GM18867 (cell line): ENCODE results near the gene ASPG.

Source experiments
- ATAC-seq: cut with Tn5 transposase; IDR thresholded peaks from one replicate; pipeline ENCODE4 v1.9.1; 2021; ENCODE audit warnings: mild to moderate bottlenecking, moderate library complexity; ENCODE audit not compliant: unreplicated experiment

The ASPG gene

DNA sequence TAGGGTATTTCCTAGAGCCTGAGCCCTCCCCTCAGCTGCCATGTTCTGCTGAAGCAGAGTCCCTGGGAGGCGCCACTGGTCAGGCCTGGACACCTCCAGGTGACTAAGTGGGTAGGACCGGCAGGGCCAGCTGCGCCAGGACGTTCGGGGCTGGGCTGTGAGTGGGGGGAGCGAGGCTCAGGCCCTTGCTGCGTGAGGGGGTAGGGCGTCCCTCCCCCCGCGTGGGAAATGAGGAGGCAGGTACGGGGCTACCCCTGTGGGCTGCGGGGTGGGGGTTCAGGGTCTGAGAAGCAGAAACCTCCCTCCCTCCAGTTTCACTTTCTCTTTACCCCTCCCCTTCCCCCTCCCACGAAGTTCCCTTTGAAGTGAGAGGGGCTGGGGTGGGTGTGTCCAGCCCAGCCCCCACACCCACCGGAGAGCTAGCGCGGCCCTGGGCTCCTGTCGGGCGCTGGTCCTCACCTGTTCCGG, 30.8 kb downstream of the ASPG start:
- ATAC-seq, result no peak

DNA sequence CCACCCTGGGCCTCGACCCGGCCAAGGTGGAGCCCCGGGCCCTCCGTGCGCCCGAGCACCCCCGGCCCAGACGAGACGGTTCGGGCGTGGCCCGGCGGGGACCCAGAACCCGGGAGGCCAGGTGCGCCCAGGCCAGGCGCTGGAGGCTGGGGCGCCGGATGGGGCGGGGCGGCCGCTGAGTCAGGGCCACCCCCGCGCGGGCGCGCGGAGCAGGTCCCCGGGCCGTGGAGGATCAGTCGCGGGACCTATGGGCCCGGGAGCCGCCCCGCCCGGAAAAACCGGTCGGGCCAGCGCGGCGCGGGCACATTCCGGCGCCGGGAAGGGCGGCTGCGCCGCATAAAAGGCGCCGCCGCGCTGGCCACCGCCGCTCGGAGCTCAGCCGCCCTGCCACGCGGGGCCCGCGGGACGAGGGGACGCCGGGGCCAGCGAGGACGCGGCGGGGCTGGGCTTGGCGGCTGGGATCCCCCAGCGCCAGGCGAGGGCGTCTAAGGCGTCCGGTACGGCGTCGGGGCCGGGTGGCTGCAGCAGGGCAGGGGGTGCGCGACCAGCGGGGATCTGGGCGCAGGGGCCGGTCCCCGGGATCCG, 31.3 kb downstream of the ASPG start:
- ATAC-seq, result no peak

DNA sequence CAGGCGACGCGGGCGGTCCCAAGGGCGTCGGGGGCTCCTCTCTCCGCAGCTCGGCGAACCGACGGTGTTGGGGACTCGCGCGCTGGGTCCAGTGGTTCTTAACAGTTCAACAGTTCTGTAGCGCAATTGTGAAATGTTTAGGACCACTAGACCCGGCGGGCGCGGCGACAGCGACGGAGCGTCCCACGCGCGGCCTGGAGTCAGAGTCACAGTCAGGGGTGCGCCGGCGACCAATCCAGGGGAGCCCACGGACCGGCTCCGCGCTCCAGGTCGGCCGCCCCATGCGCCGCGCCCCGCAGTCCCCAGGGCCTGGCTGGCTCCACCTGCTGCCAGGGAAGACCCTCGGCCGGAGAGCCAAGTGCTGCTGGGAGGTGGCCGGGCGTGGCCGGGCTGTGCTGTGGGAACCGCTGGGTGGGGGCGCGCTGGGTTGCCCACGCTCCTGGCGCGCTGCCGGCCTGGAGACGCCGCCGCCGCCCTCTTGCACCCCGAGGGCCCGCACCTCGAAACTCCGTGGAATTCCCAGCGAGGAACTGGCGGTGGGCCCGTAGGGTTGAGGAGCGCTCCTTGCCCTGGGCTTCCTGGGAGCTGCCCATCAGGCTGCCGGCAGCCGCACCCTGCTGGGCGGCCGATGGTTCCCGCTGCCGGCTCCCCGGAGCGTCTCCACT, 32.0 kb downstream of the ASPG start:
- ATAC-seq, result no peak

DNA sequence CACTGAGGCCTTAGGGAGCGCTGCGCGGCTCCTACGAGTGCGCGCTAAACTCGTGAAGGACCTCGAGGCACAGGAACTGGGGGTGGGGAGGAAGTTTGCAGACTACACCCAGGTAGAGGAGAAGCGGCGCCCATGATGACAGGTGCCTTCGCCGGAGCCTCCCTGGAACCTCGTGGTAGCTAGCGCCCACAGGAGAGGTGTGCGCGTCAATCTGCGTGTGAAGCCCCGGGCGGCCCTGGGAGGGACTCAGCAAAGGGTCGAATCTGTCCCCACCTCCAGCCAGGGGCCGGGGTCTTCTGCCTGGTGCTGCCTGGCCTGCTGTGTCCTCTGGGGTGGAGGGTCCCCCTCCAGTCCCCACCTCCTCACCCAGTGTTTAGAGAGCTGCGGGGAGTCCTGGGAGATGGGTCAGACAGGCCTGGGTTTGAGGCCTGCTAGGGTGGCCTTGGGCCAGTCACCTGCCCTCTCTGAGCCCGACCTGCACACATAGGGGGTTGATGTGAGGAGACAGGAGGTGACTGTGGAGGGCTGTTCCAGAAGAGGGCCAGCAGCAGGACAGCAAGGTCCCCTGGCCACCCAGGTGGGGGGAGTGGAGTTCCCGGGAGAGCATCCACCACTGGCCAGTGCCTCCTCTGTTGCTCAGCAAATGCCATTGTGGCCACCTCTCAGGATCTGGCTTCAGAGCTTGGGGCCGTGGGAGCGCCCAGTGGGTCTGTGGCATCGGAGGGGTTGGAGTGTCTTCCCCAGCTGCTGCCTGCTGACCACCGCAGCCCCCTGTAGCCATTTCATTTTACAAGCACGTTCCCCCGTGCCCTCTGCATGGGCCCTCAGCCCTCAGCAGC, 32.7 kb downstream of the ASPG start:
- no peak for ATAC-seq

GRCh38 chr14:104119119-104119487, 33.6 kb downstream of the ASPG start:
- ATAC-seq, result no peak

- ATAC-seq, result no peak
These were observed 34.2 kb downstream of the ASPG start for GRCh38 chr14:104119488-104120251.

DNA sequence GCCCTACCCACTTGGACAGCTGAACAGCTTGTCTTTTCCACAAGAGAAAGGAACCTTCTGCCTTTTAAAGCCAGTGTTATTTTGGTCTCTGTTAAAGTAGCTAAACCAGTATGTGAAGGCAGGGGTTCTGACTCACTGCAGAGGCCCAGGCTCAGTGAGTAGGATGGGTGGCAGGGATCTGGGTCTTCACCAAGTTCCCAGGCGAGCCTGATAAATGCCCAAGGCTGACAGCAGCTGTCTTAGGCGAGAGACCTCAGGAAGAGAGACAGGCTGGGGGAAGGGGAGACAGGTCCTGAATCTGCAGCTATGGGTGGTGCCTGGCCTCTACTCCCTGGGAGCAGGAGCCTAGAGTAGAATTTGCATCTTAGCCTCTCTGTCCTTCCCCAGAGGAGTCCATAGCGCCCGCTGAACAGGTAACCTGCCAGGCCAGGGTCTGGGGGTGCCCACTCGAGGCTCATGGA, 34.8 kb downstream of the ASPG start:
- no peak for ATAC-seq

DNA sequence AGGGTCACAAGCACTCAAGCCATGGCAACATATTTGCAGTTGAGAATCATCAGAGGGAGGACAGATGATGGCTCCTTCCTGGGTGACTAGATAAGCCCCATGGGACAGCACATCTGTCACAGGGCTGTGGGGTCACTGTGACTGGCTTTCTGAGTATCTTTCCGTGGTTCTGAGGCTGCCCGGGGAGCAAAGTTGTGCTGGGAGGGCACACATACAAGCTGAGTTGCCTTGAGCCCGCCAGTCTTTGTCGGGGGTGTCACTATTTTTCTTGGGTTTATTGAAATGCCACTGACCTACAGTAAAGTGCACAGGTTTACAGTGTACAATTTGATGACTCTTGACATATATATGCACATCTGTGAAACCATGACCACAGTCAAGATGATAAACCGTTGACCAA, 35.6 kb downstream of the ASPG start:
- no peak for ATAC-seq

DNA sequence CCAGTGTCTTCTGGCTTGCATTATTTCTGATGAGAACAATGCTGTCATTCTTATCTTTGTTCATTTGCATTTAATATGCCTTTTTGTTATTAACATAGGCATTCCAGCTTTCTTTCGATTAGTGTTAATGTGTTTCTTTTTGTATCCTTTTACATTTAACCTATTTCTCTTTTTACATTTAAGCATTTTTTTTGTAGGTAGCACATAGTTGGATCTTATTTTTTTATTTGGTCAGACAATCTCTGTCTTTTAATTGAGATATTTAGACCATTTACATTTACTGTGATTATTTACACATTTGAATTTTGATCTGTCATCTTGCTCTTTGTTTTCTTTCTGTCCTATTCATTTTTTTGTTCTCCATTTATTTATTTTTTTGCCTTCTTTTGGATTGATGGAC, 38.4 kb downstream of the ASPG start:
- no peak for ATAC-seq

- no peak for ATAC-seq
These were observed 39.5 kb downstream of the ASPG start for GRCh38 chr14:104125011-104125410.

- no peak for ATAC-seq
These were observed 41.3 kb downstream of the ASPG start for GRCh38 chr14:104126753-104127152.

DNA sequence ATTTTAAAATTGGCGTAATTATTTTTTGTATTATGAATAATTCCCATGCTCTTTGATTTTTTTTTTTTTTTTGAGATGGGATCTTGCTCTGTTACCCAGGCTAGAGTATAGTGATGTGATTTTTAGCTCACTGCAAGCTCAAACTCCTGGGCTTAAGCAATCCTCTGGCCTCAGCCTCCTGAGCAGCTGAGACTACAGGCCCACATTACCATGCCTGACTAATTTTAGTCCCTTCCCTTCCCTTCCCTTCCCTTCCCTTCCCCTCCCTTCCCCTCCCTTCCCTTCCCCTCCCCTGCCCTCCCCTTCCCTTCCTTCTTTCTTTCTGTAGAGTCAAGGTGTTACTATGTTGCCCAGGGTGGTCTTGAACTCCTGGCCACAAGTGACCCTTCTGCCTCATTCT, 43.5 kb downstream of the ASPG start:
- no peak for ATAC-seq

DNA sequence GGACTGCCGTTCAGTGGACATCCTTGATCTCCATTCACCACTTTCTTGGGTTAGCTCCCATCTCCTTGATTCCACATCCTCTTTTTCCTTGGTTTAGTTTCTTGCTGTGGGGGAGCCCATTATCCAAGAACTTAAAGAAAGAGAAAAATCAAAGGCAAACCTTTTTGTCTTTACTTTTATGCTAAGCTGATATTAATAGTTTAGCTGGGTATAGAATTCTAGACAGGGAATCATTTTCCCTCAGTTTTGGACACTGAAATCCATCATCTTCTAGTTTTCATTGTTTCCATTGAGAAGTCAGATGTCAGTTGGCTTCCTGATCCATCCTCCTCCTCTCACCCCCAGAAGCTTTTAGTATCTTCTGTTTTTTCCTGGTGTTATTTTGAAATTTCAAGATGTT, 44.1 kb downstream of the ASPG start:
- no peak for ATAC-seq

- no peak for ATAC-seq
These were observed 45.6 kb downstream of the ASPG start for GRCh38 chr14:104130974-104131651.

GRCh38 chr14:104131968-104132732, 46.6 kb downstream of the ASPG start:
- ATAC-seq, result no peak

- ATAC-seq, result no peak
These were observed 47.5 kb downstream of the ASPG start for GRCh38 chr14:104132981-104133380.

DNA sequence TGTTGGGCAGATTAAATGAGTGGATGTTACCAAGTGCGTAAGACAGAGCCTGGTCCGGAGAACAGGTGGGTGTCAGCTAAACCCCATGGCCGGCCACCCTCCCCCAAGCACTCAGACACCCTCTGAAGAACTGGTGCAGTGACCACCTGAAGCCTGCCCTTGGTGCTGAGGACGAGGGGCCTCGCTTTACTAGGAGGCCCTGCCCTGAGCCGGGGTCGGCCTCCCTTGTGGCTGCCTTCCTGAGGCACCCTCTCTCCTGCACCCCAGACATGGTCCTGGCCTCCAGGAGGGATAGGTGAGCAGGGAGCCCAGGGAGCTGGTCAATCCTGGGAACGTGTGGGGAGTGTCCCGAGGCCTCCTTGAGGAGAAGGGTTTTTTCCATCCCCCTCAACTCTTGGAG, 48.0 kb downstream of the ASPG start:
- no peak for ATAC-seq

DNA sequence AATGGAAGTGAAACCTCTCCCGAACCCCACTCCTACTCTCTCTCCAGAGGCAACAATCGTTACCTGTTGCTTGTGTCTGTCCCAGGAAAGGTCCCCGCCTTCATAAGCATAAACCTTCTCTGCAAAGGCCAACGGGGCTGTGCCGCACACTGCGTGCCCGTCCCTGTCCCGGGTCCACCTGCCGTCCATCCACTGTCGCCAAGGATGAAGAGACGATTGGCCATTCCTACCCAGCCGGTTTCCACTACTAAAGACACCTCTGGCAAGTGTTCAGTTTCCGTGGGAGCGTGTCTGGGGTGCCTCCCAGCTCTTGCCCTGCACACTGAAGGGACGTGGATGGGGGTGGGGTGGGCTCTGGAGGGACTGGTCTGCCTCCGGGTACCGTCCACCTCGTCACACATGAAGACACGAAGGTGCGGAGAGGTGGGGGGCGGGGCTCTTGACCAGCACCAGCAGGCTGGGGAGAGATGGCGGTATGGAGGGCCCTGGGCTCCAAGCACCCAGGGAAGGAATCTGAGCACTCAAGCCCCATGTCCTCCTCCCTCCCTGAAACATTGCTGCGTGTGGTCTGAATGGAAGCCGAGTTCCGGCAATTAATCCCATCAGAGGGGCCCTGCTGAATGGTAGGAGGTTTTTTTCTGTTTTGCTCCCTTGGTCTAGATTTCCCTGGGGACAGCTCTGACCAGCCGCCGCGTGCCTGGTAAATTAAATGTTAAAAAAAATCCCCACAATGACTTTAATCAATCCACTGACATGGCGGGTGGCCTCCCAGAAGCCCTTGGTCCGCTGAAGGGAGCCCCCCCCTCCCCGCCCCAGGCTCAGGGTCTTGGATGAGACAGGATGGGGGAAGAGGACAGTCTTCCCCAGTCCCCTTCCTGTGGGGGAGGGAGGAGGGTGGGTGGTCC, 48.8 kb downstream of the ASPG start:
- no peak for ATAC-seq
